H9 (cell line): ENCODE measurements around the gene RHOH. TPM values are rescaled to one million over a fixed set of nuclear protein-coding genes. Genes with fewer than 3 reads are reported as not detected.

Source experiments
- DNase-seq: peaks from one replicate; pipeline ENCODE4 v3.0.0-alpha.2; 2017
- H2AFZ ChIP-seq: one replicate; pipeline ENCODE4 v1.6.1; 2013; ENCODE audit warnings: mild to moderate bottlenecking, low read length, control low read depth, moderate library complexity
- H2AK5ac ChIP-seq: 2 replicates; pipeline ENCODE4 v1.6.1; 2013; ENCODE audit warnings: low read length, control low read depth, mixed read lengths; ENCODE audit not compliant: insufficient read length
- H2BK120ac ChIP-seq: one replicate; pipeline ENCODE4 v1.6.1; 2013; ENCODE audit warnings: low read depth, mild to moderate bottlenecking, low read length, control low read depth, inconsistent platforms; ENCODE audit not compliant: poor library complexity, severe bottlenecking
- H2BK12ac ChIP-seq: 2 replicates; pipeline ENCODE4 v1.6.1; 2013; ENCODE audit warnings: low read length, control low read depth, mixed read lengths, low read depth; ENCODE audit not compliant: insufficient read length
- H2BK15ac ChIP-seq: 2 replicates; pipeline ENCODE4 v1.6.1; 2013; ENCODE audit warnings: low read depth, low read length, control low read depth
- H2BK20ac ChIP-seq: one replicate; pipeline ENCODE4 v1.6.1; 2013; ENCODE audit warnings: low read depth, mild to moderate bottlenecking, low read length, control low read depth, inconsistent platforms; ENCODE audit not compliant: poor library complexity, severe bottlenecking
- H2BK5ac ChIP-seq: 2 replicates; pipeline ENCODE4 v1.6.1; 2013; ENCODE audit warnings: low read length, control low read depth, mixed read lengths; ENCODE audit not compliant: insufficient read length
- H3K14ac ChIP-seq: 2 replicates; pipeline ENCODE4 v1.6.1; 2013; ENCODE audit warnings: low read length, control low read depth; ENCODE audit not compliant: insufficient read depth
- H3K18ac ChIP-seq: 2 replicates; pipeline ENCODE4 v1.6.1; 2013; ENCODE audit warnings: low read depth, mild to moderate bottlenecking, mixed read lengths, low read length, control low read depth; ENCODE audit not compliant: insufficient read length
- H3K23ac ChIP-seq: 2 replicates; pipeline ENCODE4 v1.6.1; 2013; ENCODE audit warnings: low read length, control low read depth, mixed read lengths, low read depth; ENCODE audit not compliant: insufficient read length
- H3K23me2 ChIP-seq: 2 replicates; pipeline ENCODE4 v1.6.1; 2013; ENCODE audit warnings: low read depth, mild to moderate bottlenecking, mixed read lengths, low read length, control low read depth; ENCODE audit not compliant: insufficient read length, poor library complexity, severe bottlenecking
- H3K27ac ChIP-seq: 2 replicates; pipeline ENCODE4 v1.5.1; 2013; ENCODE audit warnings: low read length, control low read depth, mixed read lengths, low read depth; ENCODE audit not compliant: insufficient read length
- H3K27me3 ChIP-seq: 2 replicates; pipeline ENCODE4 v1.6.1; 2013; ENCODE audit warnings: low read length, control low read depth, inconsistent platforms; ENCODE audit not compliant: insufficient read depth
- H3K4ac ChIP-seq: 2 replicates; pipeline ENCODE4 v1.6.1; 2013; ENCODE audit warnings: low read depth, mild to moderate bottlenecking, control low read depth, inconsistent platforms, low read length, moderate library complexity
- H3K4me1 ChIP-seq: 2 replicates; pipeline ENCODE4 v1.6.1; 2013; ENCODE audit warnings: low read length, control low read depth, inconsistent platforms; ENCODE audit not compliant: insufficient read depth
- H3K4me2 ChIP-seq: 2 replicates; pipeline ENCODE4 v1.6.1; 2013; ENCODE audit warnings: low read length, control low read depth, mixed read lengths; ENCODE audit not compliant: insufficient read length, insufficient read depth
- H3K56ac ChIP-seq: 2 replicates; pipeline ENCODE4 v1.6.1; 2013; ENCODE audit warnings: low read depth, mild to moderate bottlenecking, mixed read lengths, low read length, control low read depth; ENCODE audit not compliant: insufficient read length
- H3K79me1 ChIP-seq: 2 replicates; pipeline ENCODE4 v1.6.1; 2013; ENCODE audit warnings: low read depth, mild to moderate bottlenecking, moderate library complexity, low read length, control low read depth, inconsistent platforms; ENCODE audit not compliant: insufficient read depth, poor library complexity, severe bottlenecking
- H3K79me2 ChIP-seq: 2 replicates; pipeline ENCODE4 v1.6.1; 2013; ENCODE audit warnings: low read length, control low read depth, inconsistent platforms; ENCODE audit not compliant: insufficient read depth
- H3K9ac ChIP-seq: 2 replicates; pipeline ENCODE4 v1.6.1; 2013; ENCODE audit warnings: low read length, control low read depth, mixed read lengths; ENCODE audit not compliant: insufficient read length; ENCODE audit errors: extremely low read depth
- H3K9me3 ChIP-seq: one replicate; pipeline ENCODE4 v1.6.1; 2013; ENCODE audit warnings: low read depth, low read length, inconsistent platforms; ENCODE audit not compliant: control insufficient read depth
- H3T11ph ChIP-seq: one replicate; pipeline ENCODE4 v1.6.1; 2013; ENCODE audit warnings: mild to moderate bottlenecking, low read length, control low read depth, inconsistent platforms
- H4K20me1 ChIP-seq: one replicate; pipeline ENCODE4 v1.6.1; 2013; ENCODE audit not compliant: control insufficient read depth, insufficient read length, insufficient read depth
- H4K5ac ChIP-seq: 2 replicates; pipeline ENCODE4 v1.6.1; 2013; ENCODE audit warnings: low read depth, mild to moderate bottlenecking, mixed read lengths, low read length, control low read depth; ENCODE audit not compliant: insufficient read length
- H4K8ac ChIP-seq: replicated peaks from 2 replicates; pipeline ENCODE4 v1.6.1; 2013; ENCODE audit warnings: low read length, control low read depth, mixed read lengths, low read depth; ENCODE audit not compliant: insufficient read length
- H4K91ac ChIP-seq: 2 replicates; pipeline ENCODE4 v1.6.1; 2013; ENCODE audit warnings: low read depth, mild to moderate bottlenecking, moderate library complexity, mixed read lengths, low read length, control low read depth; ENCODE audit not compliant: insufficient read length
- H3K27ac Mint-ChIP-seq, 3 experiments: 2 replicates in 2 of 3; 3 replicates in 1 of 3; pipeline ENCODE4 v1.8.0; 2020 to 2021; ENCODE audit warnings: mixed read lengths in 3 of 3, mild to moderate bottlenecking in 1 of 3, moderate library complexity in 1 of 3
- H3K27me3 Mint-ChIP-seq: 2 replicates; pipeline ENCODE4 v1.8.0; 2021; ENCODE audit warnings: low read depth, mild to moderate bottlenecking, moderate library complexity, mixed read lengths
- H3K36me3 Mint-ChIP-seq, 3 experiments: 2 replicates in 2 of 3; 3 replicates in 1 of 3; pipeline ENCODE4 v1.8.0; 2020 to 2021; ENCODE audit warnings: low read depth in 3 of 3, mixed read lengths in 3 of 3; ENCODE audit not compliant: insufficient read depth in 1 of 3
- H3K4me1 Mint-ChIP-seq, 2 experiments: 2 replicates each; pipeline ENCODE4 v1.8.0; 2020; ENCODE audit warnings: mixed read lengths in 2 of 2
- H3K4me3 Mint-ChIP-seq, 2 experiments: 2 replicates in 1 of 2; 3 replicates in 1 of 2; pipeline ENCODE4 v1.8.0; 2020 to 2021; ENCODE audit warnings: mild to moderate bottlenecking in 2 of 2, mixed read lengths in 2 of 2, moderate library complexity in 1 of 2
- H3K9me3 Mint-ChIP-seq, 2 experiments: 2 replicates in 1 of 2; 3 replicates in 1 of 2; pipeline ENCODE4 v1.8.0; 2020; ENCODE audit warnings: mild to moderate bottlenecking in 2 of 2, mixed read lengths in 2 of 2, moderate library complexity in 1 of 2
- CTCF ChIP-seq: fragments of 200-600 bp; sonication (generic); conservative IDR thresholded peaks from 3 replicates; pipeline ENCODE4 v1.8.0; 2021; ENCODE audit warnings: antibody characterized with exemption, mild to moderate bottlenecking
- WGBS: extraction: QIAGEN DNeasy Blood & Tissue Kit; methylation state at CpG from one replicate; pipeline ENCODE4 v1.1.7; 2013; ENCODE audit warnings: missing lambda C conversion rate, low lambda C conversion rate, mixed read lengths; ENCODE audit not compliant: insufficient read length; ENCODE audit errors: extremely low coverage; 5-methylcytosine and 5-hydroxymethylcytosine counted together
- total RNA-seq: library from RNA; stranded (reverse); gene quantifications from 2 replicates; pipeline ENCODE4 v1.2.1, GENCODE V29; 2021

Gene RHOH
- total RNA-seq, 1 experiment from 2014 or later = 7.1 TPM

GRCh38 chr4:40204507-40205258 is 7.9 kb downstream of the RHOH start:
- Histone ChIP-seq H2BK15ac (no peak overlapping the region), H4K8ac (no peak overlapping the region), H3K27me3 (no peaks in the 10 kb centered on the region), H3K4me1 (peaks cover 2% of the 10 kb centered on the region; the same call in 1 of the 2 replicates), H3K23me2 (no peaks in the 10 kb centered on the region), H3K56ac (no peak overlapping the region), H4K20me1 (no peaks in the 10 kb centered on the region), H3K4me2 (no peak overlapping the region), H3K14ac (no peak overlapping the region), H3K79me2 (no peaks in the 10 kb centered on the region; the same call in 1 of the 2 replicates), H3K23ac (no peak overlapping the region), H4K5ac (no peak overlapping the region), H2BK5ac (no peak overlapping the region), H3K79me1 (no peaks in the 10 kb centered on the region), H3K18ac (no peak overlapping the region), H3K27ac (no peak overlapping the region), H2BK12ac (no peak overlapping the region), H2BK20ac (no peak overlapping the region), H2AK5ac (no peak overlapping the region), H3K9ac (no peak overlapping the region), H2BK120ac (no peak overlapping the region), H3K4ac (no peak overlapping the region), H3K9me3 (no peaks in the 10 kb centered on the region), H2AFZ (no peak overlapping the region), H3T11ph (no peak overlapping the region), H4K91ac (no peak overlapping the region)
- H3K36me3 Mint-ChIP-seq = peaks cover 0 to 3% (median 0%) of the 10 kb centered on the region in 3 experiments; a peak in 1 of 7 replicates
- no peak overlapping the region for H3K4me3 Mint-ChIP-seq
- no peak overlapping the region; a peak in 2 of 7 replicates for H3K27ac Mint-ChIP-seq
- H3K9me3 Mint-ChIP-seq = no peaks in the 10 kb centered on the region
- no CpG with 5 or more reads among the region's 9 CpGs for WGBS
- H3K27me3 Mint-ChIP-seq = no peaks in the 10 kb centered on the region
- TF ChIP-seq CTCF = no peak
- peaks cover 19% of the 10 kb centered on the region in 2 experiments for H3K4me1 Mint-ChIP-seq
- DNase-seq = no peak
